ENCODE data around the gene DUSP12. TPM values are rescaled to one million over a fixed set of nuclear protein-coding genes. Genes with fewer than 3 reads are reported as not detected.

DUSP12 gene, protein sequence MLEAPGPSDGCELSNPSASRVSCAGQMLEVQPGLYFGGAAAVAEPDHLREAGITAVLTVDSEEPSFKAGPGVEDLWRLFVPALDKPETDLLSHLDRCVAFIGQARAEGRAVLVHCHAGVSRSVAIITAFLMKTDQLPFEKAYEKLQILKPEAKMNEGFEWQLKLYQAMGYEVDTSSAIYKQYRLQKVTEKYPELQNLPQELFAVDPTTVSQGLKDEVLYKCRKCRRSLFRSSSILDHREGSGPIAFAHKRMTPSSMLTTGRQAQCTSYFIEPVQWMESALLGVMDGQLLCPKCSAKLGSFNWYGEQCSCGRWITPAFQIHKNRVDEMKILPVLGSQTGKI
- total RNA-seq (10 to 100 TPM; 23.6 to 31.8 TPM), polyA plus RNA-seq (ENCODE audit: insufficient read depth, low read depth, low replicate concordance) (21.8 TPM)
- long read RNA-seq, donor 1, transcript DUSP12-201 (6 exons, 1,270 nt): major isoform, 10 of 17 reads
- long read RNA-seq, donor 1, partial matches to known transcripts: 0 of 17 reads
- long read RNA-seq, donor 1, other reads (novel, unspliced or antisense): 7 of 17 reads
- long read RNA-seq, donor 2, transcript DUSP12-201 (6 exons, 1,270 nt): major isoform, 7 of 7 reads
- long read RNA-seq, donor 2, partial matches to known transcripts: 0 of 7 reads
- long read RNA-seq, donor 2, other reads (novel, unspliced or antisense): 0 of 7 reads

DNA sequence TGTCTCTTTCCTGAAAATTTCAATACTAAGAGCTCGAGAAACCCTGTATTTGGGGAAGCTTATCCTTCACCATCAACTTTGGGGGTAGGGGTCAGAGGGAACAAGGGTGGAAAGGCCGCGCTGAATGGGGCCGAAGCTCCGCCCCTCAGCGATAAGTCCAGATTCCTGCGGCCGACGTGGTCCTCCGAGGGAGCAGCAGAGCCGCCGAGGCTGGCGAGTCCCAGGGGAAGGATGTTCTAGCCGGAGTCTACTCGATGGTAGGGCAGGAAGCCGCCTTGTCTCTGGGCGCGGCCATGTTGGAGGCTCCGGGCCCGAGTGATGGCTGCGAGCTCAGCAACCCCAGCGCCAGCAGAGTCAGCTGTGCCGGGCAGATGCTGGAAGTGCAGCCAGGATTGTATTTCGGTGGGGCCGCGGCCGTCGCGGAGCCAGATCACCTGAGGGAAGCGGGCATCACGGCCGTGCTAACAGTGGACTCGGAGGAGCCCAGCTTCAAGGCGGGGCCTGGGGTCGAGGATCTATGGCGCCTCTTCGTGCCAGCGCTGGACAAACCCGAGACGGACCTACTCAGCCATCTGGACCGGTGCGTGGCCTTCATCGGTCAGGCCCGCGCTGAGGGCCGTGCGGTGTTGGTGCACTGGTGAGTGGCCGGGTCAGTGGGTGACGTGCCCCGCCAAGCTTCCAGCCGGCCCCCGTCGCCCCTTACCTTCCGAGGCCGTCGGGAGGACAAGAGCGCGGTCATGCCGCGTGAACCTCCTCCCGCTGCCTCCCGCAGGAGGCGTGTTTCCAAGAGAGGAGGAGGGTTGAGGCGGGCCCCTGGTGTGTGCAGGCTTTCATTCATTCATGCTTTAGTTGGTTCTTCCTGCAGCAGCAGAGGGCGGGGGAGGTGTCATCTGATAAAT is at the start of gene DUSP12:
Gene DUSP12, plus strand, starts transcription at position 278 of the 899 bp plus-strand sequence. Its CDS starts 16 bp downstream, at position 294.
- H3K4me3 ChIP-seq: peak within 1 kb of the TSS; percentile 69 to 97
- intact Hi-C loops (cut with DNase I; ENCODE audit: low total_unique reads): no loop called here
- TF ChIP-seq POLR2A (IDR thresholded peaks at IDR 0.05): no peak
- TF ChIP-seq, protein P1, sequence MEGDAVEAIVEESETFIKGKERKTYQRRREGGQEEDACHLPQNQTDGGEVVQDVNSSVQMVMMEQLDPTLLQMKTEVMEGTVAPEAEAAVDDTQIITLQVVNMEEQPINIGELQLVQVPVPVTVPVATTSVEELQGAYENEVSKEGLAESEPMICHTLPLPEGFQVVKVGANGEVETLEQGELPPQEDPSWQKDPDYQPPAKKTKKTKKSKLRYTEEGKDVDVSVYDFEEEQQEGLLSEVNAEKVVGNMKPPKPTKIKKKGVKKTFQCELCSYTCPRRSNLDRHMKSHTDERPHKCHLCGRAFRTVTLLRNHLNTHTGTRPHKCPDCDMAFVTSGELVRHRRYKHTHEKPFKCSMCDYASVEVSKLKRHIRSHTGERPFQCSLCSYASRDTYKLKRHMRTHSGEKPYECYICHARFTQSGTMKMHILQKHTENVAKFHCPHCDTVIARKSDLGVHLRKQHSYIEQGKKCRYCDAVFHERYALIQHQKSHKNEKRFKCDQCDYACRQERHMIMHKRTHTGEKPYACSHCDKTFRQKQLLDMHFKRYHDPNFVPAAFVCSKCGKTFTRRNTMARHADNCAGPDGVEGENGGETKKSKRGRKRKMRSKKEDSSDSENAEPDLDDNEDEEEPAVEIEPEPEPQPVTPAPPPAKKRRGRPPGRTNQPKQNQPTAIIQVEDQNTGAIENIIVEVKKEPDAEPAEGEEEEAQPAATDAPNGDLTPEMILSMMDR (IDR thresholded peaks at IDR 0.05): no peak
- H3K36me3 ChIP-seq (ENCODE audit: low read depth, missing control alignments): no peaks in the 10 kb centered on the region
- 0 to 1% methylated on average over 13 to 57 of the region's 65 CpGs for WGBS, 2 donors
- H3K27ac ChIP-seq: peak within 1 kb of the TSS; percentile 48 to 88
- no peaks in the 10 kb centered on the region for H3K9me3 ChIP-seq
- H3K4me1 ChIP-seq: peaks cover 5% of the 10 kb centered on the region
- peak; percentile 97 for DNase-seq
- H3K27me3 ChIP-seq: no peaks in the 10 kb centered on the region

DNA sequence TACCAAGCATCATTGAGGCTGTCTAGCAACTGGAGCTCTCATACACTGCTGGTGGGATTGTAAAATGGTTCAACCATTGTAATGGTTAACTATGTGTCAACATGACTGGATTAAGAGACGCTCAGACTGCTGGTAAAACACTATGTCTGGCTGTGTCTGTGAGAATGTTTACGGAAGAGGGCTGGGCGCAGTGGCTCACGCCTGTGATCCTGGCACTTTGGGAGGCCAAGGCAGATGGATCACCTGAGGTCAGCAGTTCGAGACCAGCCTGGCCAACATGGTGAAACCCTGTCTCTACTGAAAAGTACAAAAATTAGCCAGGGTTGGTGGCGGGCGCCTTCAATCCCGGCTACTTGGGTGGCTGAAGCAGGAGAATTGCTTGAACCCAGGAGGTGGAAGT is 47.3 kb upstream of the DUSP12 start:
- no peaks in the 10 kb centered on the region for H3K36me3 ChIP-seq (ENCODE audit: low read depth, missing control alignments)
- no peaks in the 10 kb centered on the region for H3K9me3 ChIP-seq
- H3K27me3 ChIP-seq: no peaks in the 10 kb centered on the region
- DNase-seq: no peak
- no peak overlapping the region for H3K27ac ChIP-seq
- WGBS, 2 donors: 81 to 83% methylated on average over 8 of the region's 8 CpGs
- TF ChIP-seq, protein P1 (IDR thresholded peaks at IDR 0.05): no peak
- TF ChIP-seq POLR2A (IDR thresholded peaks at IDR 0.05): no peak
- no peaks in the 10 kb centered on the region for H3K4me1 ChIP-seq
- intact Hi-C loops (cut with DNase I; ENCODE audit: low total_unique reads): no loop called here
- no peak overlapping the region for H3K4me3 ChIP-seq

DNA sequence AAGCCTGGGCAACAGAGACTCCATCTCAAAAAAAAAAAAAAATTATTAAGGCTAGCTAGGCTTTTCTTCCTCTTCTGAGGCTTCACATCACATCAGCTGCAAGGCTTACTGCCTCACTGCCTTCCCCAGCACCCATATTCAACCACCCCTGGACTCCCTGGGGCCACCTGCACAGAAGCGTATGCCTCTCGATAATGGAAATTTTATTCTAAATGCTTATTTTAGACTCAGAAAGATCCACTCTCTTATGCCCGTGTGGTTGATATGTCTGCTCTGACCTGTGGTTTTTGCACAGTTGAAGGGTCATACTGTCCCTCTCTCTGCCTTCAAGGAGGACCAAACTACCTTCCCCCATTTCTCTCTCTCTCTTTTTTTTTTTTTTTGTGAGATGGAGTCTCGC is 44.0 kb upstream of the DUSP12 start:
- Histone ChIP-seq H3K4me1 (no peaks in the 10 kb centered on the region), H3K4me3 (no peak overlapping the region), H3K27ac (no peak overlapping the region), H3K36me3 (ENCODE audit: low read depth, missing control alignments) (no peaks in the 10 kb centered on the region), H3K9me3 (no peaks in the 10 kb centered on the region), H3K27me3 (no peaks in the 10 kb centered on the region)
- intact Hi-C loops (cut with DNase I; ENCODE audit: low total_unique reads): no loop called here
- DNase-seq: no peak
- WGBS, 2 donors: 70 to 83% methylated on average over 4 of the region's 4 CpGs
- TF ChIP-seq, protein P1 (IDR thresholded peaks at IDR 0.05): no peak
- no peak for TF ChIP-seq POLR2A (IDR thresholded peaks at IDR 0.05)

DNA sequence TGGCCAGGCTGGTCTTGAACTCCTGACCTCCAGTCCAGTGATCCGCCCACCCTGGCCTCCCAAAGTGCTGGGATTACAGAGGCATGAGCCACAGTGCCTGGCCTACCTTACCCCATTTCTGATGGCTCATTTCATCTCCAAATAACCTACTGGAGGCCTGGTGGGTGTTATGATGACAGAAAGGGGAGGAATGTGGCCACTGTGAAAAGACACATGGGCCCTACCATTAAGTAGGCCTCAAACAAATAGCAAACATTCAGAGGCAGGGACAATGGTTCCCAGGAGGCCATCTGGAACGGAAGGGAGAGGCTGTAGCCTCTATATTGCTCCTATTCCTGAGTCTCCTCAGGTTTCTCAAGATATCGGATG is 43.5 kb upstream of the DUSP12 start:
- 80 to 84% methylated on average over 3 of the region's 3 CpGs for WGBS, 2 donors
- H3K36me3 ChIP-seq (ENCODE audit: low read depth, missing control alignments): no peaks in the 10 kb centered on the region
- no peaks in the 10 kb centered on the region for H3K9me3 ChIP-seq
- no peak for DNase-seq
- H3K4me1 ChIP-seq: no peaks in the 10 kb centered on the region
- intact Hi-C loops (cut with DNase I; ENCODE audit: low total_unique reads): no loop called here
- no peaks in the 10 kb centered on the region for H3K27me3 ChIP-seq
- TF ChIP-seq POLR2A (IDR thresholded peaks at IDR 0.05): no peak
- TF ChIP-seq, protein P1 (IDR thresholded peaks at IDR 0.05): no peak
- H3K4me3 ChIP-seq: no peak overlapping the region
- H3K27ac ChIP-seq: no peak overlapping the region

Measured in testis (tissue), 5 donors.